IPS DF 4.7 (cell line): ENCODE results near the gene RMI2.
A peak's percentile ranks its signal among the peaks of the same experiment; 100 is the strongest.

Experiments
- DNase-seq: peaks from one replicate; pipeline ENCODE4 v3.0.0-alpha.2; 2013; ENCODE audit warnings: low spot score; ENCODE audit errors: extremely low read depth

The RMI2 gene

GRCh38 chr16:11309895-11310633, 35.2 kb upstream of the RMI2 start:
- DNase-seq = no peak

GRCh38 chr16:11310634-11310977, 34.7 kb upstream of the RMI2 start:
- DNase-seq = no peak

DNA sequence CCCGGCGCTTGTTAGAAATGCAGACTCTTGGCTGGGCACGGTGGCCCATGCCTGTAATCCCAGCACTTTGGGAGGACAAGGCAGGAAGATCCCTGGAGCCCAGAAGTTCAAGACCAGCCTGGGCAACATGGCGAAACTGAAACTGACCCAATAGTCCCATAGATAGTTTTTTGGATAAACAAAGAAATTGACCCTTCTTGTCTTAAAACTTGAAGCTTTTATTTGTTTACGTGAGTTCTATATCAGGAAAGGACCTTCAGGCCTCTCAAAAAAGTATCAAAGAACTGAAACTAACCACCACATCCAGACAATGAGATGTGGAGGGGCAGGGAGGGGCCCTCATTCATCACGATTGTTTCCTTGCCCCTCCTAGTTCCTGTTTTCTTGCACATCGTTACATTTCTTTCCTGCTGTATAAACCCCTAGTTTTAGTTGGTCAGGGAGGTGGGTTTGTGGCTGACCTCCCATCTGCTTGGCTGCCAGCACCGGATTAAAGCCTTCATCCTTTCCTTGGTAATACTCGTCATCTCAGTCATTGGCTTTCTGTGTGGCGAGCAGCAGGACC, 34.2 kb upstream of the RMI2 start:
- DNase-seq = no peak

- DNase-seq = no peak
These were observed 32.4 kb upstream of the RMI2 start for GRCh38 chr16:11312718-11313492.

GRCh38 chr16:11313493-11314308, 31.6 kb upstream of the RMI2 start:
- no peak for DNase-seq

GRCh38 chr16:11314309-11314894, 30.9 kb upstream of the RMI2 start:
- no peak for DNase-seq

DNA sequence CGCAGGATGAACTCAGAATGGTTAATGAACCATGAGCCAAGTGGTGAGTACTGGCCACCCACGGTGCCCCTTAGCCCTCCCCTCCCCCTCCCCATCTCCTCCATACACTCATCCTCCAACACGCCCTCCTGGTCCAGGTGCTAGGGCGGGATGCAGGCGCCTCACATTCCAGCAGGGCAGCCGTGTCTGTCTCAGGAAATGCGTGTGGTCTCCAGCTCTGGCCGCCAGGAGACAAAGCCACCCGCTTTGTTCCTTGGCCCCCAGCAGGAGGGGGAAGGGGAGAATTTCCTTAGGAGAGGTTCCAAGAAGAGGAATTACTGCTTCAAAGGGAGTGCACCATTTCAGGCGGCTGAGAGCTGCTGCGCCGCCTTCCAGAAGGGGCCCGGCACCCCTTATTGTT, 29.7 kb upstream of the RMI2 start:
- DNase-seq = peak; percentile 95

DNA sequence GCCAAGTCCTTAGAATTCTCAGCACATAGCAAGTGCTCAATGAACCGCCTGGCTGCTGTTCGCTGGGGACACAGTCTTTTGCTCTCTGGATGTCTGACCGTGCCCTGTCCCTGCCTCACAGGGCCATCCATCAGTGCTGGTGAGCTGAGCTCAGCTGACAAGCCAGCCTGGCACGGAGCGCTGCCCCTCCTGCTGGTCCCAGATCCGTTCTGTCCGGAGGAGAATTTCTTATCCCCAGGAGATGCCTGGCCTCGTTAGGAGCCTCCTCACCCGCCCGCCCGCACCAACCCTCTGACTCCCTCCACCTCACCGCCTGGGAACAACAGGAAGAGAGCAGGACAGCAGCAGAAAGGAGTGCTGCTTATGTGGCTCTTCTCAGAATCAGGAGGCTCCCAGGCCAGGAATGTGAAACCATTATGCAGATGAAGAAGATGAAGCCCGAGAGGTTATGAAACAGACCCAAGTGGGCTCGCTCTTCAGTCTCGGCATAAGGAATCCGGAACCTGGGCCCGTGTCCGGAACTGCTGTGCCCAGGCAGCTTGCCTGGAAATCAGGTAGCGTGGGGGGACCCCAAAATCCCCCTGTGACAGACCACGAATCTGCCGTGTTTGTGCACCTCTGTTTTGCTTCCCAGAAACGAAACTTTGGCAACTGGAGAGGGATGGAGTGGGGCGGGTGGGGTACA, 28.8 kb upstream of the RMI2 start:
- DNase-seq = no peak

GRCh38 chr16:11318817-11319216, 26.4 kb upstream of the RMI2 start:
- no peak for DNase-seq

DNA sequence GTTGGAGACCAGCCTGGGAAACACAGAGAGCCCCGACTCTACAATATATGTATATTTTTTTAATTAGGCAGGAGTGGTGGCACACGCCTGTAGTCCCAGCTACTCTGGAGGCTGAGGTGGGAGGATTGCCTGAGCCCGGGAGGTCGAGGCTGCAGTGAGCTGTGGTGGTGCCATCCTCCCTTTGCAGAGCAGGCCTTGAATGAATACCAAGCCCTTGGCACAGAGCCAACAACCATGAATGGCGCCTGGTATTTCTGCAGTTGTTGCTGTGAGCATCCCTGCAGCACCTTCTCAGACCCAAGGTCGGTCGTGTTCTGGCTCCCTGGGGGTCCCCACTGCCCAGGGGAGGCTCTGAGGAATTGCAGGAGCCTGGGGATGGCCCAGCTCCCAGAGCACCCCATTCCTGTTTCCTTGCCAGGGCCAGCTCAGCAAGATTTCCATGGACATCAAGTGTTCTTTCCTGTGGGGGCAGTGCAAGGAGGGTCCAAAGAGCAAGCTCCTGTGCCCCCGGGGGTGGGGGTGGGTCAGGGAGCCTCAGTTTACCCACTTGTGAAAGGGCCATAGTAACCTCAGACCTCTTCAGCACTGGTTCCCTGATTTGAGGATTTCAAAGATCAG, 25.6 kb upstream of the RMI2 start:
- DNase-seq = no peak

- no peak for DNase-seq
These were observed 25.1 kb upstream of the RMI2 start for GRCh38 chr16:11320170-11320569.

DNA sequence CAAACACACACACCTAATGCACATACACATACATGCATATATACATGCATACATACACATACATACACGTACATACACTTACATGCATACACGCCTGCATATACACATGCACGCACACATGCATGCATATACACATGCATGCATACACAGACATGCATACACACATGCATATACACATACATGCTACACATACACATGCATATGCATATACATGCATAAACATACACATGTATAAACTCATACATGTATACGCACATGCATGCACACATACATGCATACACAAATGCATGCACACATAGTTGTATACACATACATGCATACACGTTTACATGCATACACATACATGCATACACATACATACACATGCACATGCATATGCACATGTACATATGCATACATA, 23.6 kb upstream of the RMI2 start:
- no peak for DNase-seq

GRCh38 chr16:11322823-11323222, 22.4 kb upstream of the RMI2 start:
- no peak for DNase-seq

DNA sequence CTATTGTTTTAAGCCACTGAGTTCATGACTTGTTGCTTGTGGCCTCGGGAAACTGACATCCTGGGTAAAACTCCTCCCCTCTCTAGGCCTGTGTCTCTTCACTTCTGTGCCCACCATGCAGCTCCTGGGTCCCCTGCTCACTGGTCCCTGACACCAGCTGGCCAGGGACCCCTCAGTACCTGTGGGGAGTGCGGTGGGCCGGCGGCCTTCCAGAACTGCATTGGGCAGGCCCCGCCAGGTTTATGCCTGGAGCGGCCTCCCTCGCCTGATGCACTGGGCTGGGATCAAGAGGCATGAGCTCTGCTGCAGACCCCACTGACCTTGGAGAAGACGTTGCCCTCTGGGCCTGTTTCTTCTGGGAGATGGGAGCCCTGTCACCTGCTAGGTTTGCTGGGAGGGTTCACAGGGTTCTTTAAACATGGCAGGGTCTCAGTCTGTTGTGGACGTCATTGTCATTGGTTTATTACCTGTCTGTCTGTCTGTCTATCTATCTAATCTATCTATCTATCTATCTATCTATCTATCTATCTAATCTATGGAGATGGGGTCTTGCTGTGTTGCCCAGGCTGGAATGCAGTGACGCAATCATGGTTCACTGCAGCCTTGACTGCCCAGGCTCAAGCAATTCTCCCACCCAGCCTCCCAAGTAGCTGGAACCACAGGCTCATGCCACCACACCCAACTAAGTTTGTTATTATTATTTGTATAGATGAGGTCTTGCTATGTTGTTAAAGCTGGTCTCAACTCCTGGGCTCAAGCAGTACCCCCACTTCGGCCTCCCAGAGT, 21.5 kb upstream of the RMI2 start:
- DNase-seq = no peak

GRCh38 chr16:11325404-11326083, 19.7 kb upstream of the RMI2 start:
- no peak for DNase-seq

- no peak for DNase-seq
These were observed 19.0 kb upstream of the RMI2 start for GRCh38 chr16:11326084-11326736.

- no peak for DNase-seq
These were observed 18.5 kb upstream of the RMI2 start for GRCh38 chr16:11326737-11327276.
